ENCODE results near the gene LHX6.

The LHX6 gene

DNA sequence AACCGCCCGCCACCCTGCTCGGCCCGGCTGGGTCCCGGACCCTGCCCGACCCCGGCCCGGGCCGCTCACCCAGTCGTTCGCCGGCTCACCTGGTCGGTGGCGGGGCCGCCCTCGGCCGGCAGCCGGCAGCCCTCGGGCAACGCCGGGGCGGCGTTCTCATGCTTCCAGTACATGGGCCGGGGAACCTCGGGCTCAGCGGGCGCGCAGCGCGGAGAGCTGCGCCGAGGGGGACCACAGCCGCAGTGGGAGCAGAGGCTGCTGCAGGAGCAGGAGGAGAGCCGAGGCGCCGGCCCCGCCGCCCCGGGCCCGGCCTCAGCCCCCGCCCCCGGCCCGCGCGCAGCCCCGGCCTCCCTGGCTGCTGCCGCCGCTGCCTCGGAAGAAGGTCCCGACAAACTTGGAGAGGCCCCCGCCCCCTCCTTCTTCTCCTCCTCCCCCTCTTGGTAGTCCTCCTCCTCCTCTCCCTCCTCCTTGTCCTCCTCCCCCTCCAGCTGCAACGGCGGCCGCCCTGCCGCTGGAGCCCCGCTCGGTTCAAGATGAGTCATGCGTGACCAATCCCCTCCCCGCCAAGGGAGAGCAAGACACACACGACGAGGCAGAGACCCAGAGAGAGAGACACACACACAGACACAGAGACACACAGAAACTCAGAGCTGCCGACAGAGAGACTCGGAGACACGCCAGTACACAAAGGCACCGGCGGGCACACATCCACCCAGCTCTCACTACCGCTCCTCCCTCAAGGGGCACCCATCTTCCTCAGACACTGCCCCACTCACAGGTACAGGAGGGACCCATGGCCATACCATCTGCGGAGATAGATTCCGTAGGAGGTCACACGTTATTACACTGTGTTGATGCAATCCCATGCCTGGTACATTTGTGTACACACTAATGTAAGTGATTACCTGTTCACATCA is at the start of gene LHX6:
Gene LHX6, minus strand, starts transcription at position 390 of the 917 bp plus-strand sequence. Its CDS starts 217 bp downstream, at position 173.
- no peak for DNase-seq (ENCODE audit: low read depth)

DNA sequence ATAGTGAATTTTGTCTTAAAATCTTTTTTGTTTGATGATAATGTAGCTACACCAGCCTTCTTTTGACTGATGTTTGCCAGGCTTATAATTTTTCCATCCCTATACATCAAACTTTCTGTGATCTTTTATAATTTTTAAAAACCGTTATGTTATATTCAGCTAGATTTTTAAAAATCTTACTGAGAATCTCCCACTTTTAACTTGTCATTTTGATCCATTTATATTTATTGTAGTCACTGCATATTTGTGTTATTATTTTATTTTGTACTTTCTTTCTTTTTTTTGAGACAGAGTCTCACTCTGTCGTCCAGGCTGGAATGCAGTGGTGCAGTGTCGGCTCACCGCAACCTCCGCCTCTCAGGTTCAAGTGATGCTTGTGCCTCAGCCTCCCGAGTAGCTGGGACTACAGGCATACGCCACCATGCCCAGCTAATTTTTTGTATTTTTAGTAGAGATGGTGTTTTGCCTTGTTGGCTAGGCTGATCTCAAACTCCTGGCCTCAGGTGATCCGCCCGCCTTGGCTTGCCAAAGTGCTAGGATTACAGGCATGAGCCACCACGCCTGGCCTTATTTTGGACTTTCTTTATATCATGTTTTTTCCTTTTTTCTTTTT is 48.6 kb upstream of the LHX6 start:
- no peak for DNase-seq (ENCODE audit: low read depth)

DNA sequence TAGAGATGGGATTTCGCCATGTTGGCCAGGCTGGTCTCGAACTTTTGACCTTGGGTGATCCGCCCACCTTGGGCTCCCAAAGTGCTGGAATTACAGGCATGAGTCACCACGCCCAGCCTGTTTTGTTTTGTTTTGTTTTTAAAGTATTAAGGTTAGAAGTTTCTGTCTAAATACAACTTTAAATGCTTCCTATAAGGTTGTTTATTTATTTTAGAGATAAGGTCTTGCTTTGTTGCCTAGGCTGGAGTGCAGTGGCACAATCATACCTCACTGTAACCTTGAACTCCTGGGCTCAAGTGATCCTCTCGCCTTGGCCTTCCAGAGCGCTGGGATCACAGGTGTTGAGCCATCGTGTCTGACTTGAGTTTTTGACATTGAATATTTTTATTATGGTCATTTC is 47.3 kb upstream of the LHX6 start:
- DNase-seq (ENCODE audit: low read depth), result no peak

DNA sequence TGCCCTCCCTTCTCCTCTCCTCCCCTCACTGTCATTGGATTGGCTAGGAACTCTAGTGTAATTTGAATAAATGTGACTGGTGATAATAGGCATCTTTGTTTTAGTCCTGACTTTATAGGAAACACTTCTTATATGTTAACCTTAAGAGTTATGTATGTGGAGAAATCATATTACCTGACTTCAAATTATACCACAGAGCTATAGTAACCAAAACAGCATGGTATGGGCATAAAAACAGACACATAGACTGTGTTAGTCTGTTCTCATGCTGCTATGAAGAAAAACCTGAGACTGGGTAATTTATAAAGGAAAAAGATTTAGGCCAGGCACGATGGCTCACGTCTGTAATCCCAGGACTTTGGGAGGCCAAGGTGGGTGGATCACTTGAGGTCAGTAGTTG is 45.3 kb upstream of the LHX6 start:
- DNase-seq (ENCODE audit: low read depth), result no peak

DNA sequence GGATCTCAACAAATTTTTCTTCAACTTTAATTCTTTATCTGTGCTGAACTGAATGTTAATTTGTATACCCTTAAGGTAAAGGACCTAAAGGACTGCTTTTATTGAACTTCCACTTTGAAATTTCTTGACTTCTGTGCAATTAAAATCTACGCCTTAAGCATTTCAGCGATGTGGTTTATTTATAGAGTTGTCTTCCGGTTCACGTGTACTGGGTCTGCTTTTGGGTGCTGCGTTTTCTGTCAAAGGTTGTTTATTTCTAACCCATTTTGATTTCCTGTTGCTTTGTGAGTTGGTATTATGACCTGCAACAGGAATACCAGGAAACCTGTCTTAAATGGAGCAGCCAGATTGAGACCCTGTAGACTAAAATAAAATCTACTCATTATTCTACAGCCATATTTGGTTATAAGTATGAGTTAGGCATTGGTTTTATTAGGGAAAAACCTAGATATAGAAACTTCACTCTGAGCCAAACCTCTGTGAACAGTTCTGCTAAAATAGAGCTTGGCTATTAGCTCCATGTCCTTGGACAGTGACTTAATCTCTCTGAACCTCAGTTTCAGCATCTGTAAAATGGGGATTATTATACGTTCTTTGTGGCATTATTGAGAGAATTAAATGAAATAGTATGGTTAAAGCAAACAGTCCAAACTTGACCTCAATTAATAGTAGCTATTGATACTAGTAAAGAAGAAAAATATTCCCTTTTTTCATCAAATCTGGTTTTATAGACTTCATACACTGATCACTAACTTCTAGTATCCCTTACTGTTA is 39.5 kb upstream of the LHX6 start:
- DNase-seq (ENCODE audit: low read depth), result no peak

DNA sequence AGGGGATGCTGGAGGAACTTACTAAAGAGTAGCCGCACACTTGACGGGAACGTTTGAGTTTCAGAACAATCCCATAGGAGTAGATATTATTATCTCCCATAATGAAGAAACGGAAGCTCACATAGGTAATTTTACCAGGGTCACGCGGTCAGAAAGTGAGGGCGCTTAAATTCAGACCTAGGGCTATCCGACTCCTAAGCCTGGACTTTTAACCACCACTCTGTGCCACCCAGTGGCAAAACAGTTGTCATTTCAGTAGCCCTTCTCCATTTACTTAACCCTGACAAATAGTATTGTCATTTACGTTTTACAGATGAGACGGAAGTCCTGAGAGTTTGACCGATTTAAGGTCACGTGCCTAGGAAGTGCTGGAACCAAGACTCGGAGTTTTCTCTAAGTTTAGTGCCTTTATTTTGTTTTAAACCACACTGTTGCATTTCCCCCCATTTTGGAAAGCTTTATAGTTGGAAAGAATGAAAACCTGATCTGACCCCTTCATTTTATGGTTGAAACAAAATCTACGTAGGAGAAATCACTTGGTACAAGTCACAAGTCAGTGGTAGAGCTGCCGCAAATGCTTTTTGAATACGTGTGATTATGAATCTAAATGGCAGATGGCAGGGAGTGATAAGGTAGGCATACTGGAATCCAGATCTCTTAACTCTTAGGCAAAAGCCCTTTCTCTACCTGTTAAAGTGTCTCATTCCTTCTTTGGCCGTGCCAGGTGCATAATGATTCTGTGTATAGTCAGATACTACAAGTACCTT is 36.6 kb upstream of the LHX6 start:
- no peak for DNase-seq (ENCODE audit: low read depth)

DNA sequence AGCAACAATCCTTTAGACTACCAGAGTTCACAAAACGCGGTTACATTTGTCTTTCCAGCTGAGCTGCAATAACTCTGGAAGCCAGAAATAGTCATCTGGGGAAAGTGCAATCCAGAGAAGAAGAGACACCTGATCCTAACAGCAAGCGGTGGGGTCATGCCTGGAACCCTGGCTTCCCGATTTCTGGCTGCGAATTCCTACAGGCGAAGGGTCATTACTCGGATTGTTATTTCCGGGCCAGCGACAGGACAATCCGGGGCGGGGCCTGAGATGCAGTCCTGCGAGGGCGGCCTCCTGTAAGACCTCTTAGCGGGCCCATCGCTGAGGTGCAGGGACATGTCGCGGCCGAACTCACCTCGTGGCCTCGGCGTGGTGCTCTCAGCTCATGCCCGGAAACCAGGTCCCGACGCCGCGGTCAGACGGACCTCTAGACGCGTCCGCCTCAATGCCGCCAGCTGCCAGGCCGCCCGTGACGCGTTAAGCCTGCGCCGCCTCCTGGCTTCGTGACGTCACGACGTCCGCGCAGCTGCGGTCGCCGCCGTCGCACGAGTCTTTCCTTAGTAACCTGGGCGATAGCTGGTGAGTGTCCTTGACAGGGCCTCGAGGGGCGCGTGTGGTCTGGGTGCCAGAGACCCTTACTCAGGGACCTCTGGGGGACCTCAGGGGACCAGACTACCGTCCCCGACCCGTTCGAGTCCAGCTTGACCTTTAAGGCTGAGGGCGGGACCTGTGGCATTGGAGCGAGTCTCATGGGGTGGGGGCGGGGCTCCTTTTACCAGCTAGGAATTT is 35.8 kb upstream of the LHX6 start, which contains the start of the genes MRRF and RBM18:
Gene MRRF, plus strand, starts transcription at position 523 of the 789 bp plus-strand sequence. CDS start 6,010 bp downstream, outside the sequence.
Gene RBM18, minus strand, starts transcription at position 481 of the 789 bp plus-strand sequence. CDS start 3,348 bp downstream, outside the sequence.
- DNase-seq (ENCODE audit: low read depth), result peak; percentile 70

DNA sequence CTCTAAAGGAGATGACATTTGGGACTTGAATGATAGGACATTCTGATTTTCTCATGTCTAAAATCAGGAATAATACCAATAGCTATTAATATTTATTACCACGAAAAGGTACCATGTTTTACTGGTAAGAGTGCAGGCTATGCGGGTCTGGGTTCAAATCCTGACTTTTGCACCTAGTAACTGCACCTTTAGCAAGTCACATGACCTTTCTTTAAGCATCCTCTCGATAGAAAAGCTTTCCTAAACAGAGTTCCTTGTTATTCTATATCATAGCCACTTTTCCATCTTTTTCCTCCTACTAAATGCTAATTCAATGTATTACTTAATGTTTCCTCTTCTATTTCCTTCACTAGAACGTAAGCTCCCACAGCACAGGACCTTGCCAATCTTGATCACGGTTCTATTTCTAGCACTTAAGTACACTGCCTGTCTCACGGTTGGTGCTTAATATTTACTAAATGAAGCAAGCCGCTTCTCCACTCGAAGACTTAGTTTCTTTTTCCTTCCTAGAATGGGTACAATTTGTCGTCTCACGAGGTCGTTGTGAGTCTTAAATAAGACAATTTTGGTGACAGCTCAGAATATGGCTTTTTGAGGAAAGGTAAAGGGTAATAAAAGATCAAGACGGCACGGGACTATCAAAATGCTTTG is 35.1 kb upstream of the LHX6 start:
- DNase-seq (ENCODE audit: low read depth), result no peak

DNA sequence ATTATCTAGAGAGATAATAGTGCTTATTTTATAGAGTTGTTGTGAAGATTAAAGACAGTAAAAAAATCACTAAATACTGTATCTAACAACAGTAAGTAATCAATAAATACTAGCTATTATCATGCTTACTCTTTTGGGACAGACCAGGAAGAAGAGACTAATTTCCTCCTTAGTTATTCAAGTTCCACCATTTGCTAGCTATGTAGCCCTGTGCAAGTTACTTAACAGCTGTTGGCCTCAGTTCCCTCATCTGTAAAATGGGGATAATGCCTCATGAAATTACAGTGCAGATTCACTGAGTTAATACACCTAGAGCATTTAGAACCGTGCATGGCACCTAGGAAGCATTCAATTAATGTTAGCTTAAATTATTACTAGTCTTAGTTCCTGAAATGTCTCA is 33.3 kb upstream of the LHX6 start:
- DNase-seq (ENCODE audit: low read depth), result no peak

DNA sequence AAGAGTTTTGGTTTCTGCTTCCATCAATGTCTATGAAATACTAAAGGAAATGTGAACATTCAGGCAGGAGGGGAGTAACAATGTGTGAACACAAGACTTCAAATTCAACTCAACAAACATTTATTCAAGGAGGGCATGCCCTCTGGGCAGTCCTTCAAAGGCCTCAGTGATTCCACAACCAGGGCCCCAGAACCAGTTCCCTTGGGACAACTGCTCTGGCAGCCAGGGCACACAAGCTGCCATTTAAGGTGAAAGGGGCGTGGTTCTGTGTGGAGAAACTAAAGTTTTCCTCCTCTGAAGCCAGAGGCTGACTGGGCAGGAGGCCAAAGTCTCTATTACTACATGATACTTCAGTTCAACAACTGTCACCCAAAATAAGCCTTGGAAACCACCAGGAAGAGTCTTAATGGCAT is 32.7 kb upstream of the LHX6 start:
- DNase-seq (ENCODE audit: low read depth), result peak; percentile 79

DNA sequence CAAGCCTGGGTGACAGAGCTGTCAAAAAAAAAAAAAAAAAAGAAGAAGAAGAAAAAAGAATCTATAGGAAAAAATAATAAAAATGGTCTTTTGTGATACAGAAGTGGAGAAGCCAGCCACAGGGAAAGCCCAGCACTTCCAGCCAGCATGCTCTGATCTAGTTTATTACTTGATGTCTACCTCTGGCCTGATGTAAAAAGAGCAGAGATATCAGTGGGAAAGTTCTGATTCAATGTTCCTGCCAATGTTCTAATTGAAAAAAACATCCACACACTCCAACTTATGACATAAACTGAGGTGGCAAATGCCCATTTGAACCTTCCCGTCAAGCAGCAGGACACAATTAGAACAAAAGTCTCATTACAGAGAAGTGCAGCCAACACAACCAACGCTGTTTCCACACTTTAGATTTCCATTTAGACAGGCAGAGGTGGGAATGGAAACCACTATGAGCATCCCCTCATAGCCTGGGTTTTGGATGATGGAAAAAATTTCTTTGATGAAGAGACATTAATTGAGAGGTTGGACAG is 30.2 kb upstream of the LHX6 start:
- DNase-seq (ENCODE audit: low read depth), result no peak

DNA sequence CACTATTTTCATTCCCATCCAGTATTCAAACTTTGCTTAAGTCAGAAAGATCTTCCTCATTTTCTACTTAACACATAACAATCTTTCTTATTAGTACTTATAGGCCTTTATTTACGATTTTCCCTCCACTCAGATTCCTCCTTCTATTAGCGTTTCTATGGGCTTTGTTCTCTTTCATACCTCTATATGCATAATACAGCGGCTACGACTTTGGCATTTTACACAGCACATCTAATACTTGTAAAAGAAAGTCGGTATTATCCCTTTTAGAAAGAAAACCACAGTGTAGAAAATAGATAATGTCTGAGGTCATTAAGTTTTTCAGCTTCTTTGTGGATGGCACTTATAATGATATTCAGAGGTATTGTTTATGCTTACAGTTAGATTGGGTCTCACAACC is 27.4 kb upstream of the LHX6 start:
- DNase-seq (ENCODE audit: low read depth), result no peak

DNA sequence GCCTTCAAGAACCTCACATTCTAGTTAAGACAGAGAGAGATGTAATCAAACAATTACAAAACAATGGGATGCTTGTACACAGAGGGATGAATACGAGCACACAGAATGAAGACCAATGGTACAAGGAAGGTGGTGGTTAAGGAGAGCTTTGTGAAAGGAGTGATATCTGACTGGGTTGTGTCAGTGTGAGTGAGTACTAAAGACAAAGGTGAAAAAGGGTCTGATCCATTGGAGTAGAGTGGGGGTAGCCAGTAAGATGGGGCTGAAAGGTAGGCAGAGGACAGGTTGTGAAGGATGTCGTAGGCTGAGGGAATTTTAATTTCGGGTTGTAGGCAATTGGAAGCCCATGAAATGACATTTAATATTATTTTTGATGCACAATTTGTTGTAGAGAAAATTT is 26.0 kb upstream of the LHX6 start:
- no peak for DNase-seq (ENCODE audit: low read depth)

DNA sequence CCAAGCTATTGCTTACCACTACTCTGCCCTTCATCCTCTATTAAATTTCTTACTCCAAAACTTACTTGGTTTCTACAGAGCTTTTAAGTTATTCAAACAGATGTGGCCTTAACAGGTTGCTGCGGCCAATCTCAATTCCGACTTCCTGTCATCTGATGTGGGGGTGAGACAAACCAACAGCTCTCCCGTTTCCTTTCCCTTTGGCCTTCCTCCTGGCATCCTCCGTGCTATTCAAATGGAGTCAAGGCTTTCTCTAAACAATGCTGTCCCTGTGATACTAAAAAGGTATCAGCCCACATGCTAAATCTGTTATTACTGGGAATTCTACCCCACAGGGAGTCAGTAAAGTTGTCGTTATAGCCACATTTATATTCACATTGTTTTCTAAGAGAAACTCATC is 24.0 kb upstream of the LHX6 start:
- no peak for DNase-seq (ENCODE audit: low read depth)

DNA sequence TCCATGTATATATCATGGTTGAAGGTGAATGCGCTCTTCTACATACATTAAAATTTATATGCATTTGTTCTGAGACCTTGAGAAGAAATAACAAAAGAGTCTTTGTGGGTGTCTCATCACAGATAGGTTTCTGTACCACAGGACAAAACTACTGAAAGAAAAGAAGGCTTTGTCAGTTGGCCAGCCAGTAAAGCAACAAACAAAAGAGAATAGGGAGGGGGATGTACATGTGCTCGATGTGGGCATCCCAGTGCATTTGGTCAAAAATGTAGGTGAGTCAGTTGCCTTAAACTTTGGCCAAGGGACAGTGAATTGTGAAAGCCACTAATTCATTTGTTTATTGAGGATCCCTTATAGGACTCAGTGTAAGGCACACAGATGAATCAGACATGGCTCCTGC is 22.6 kb upstream of the LHX6 start:
- no peak for DNase-seq (ENCODE audit: low read depth)

DNA sequence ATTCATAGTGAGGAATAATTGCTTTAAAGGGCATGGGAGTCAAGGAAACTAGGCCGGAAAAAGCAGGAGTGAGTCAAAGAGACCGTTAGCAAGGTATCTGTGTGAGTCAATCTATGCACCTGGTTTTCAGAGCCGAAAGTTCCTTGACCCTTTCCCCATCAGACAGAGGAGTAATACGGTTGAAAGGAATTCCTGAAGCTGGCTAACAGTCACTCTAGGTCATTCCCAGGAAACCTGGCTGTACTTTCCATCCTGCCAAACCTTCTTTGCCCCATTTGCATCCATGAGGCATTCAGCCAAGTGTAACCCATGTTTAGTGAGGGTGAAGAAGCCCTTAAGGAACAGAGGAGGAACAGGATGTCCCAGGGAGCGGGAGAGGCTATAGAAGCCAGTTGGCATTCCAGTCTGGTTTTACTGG is 19.7 kb upstream of the LHX6 start:
- DNase-seq (ENCODE audit: low read depth), result no peak

DNA sequence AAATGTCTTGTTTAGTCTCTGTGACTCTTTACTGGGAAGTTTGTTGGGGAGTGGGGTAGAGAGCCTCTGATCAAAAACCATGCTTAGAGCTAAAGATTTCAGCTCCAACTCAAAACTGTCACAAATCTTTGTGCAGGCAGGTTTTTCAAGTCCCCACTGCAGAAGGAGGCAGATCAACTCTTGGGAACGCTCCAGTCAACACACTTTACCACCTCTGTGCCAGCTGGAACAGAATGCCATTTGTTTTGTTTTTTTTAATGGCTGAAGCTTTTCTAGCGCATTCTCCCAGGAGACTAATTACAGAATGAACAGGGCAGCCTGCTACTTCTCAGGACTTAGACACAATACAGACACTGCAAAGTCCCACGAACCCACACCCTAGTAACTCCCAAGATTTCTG is 17.9 kb upstream of the LHX6 start:
- no peak for DNase-seq (ENCODE audit: low read depth)

DNA sequence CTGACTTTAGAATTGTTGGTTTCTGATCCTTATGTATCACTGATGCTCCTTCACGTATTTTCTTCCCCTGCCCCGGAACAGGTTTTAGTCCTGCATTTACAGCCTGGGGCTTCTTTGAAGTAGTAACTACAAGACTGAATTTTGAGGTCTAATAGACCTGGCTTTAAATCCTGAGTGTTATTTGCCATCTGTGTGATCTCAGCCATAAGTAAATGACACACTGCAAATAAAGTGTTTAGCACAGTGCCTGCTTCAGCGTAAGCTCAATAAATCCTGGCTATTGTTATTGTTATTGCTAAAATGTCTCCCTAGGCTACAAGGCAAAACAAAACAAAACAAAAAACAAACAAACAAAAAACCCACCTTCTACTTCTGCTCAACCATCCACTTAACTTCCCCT is 15.6 kb upstream of the LHX6 start:
- DNase-seq (ENCODE audit: low read depth), result no peak

DNA sequence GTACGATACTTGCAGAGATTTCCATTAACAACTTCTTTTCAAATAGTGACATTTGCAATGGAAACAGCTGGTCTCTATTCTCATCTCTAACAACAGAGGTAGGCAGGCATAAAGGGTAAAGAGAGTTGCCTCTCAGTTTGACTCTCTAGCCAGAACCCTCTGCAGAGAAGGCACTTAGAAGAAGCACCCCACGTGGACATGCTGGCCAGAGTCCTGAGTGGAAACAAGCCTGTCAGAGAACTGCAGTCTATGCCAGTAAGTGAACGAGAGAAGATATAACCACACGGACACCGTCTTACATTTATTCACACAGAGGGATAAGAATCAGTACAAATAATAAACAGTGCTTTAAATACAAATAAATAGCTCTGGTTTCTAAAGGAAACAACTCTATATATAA is 11.0 kb upstream of the LHX6 start:
- no peak for DNase-seq (ENCODE audit: low read depth)

DNA sequence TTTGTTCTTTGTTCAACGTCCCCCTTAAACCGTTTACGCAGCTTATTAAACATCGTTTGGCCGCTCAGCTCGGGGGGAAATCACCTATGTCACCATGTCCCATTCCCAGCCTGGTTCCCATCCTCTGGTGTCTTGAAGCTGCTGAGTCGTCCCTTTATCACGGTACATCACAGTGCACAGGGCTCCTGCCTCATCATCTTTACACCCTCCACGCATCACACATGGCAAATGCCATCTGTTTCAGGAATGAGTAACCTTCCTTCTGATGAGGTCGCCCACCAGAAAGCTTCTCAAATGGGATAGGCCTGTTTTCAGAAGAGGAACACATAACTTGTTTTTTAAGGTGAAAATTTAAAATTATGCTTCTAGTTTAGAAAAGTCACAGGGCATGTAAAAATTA is 7.9 kb upstream of the LHX6 start:
- DNase-seq (ENCODE audit: low read depth), result no peak
